Cortex of kidney (tissue), 1 donor: Measurements from ENCODE around the gene POLRMT.
"Not testable (repeated sequence)": the region's sequence is repeated elsewhere in the genome, so short reads cannot be mapped to it uniquely, and the experiment has no call there.

Source experiments
- DNase-seq: peaks from one replicate; lab custom pipeline; 2025; lab: John Stamatoyannopoulos, UW

The POLRMT gene

GRCh38 chr19:628168-628567, 5.2 kb downstream of the POLRMT start:
- no peak for DNase-seq

GRCh38 chr19:626566-626965, 6.8 kb downstream of the POLRMT start:
- DNase-seq = not testable (repeated sequence)

- no peak for DNase-seq
These were observed 8.1 kb downstream of the POLRMT start for GRCh38 chr19:625257-625656.

GRCh38 chr19:624433-625109, 8.8 kb downstream of the POLRMT start:
- DNase-seq = no peak

GRCh38 chr19:623974-624373, 9.4 kb downstream of the POLRMT start:
- no peak for DNase-seq

- DNase-seq = no peak
These were observed 10.0 kb downstream of the POLRMT start for GRCh38 chr19:623175-623916.

GRCh38 chr19:622666-623065, 10.7 kb downstream of the POLRMT start:
- DNase-seq = no peak

GRCh38 chr19:621819-622218, 11.5 kb downstream of the POLRMT start:
- DNase-seq = no peak

- not testable (repeated sequence) for DNase-seq
These were observed 12.1 kb downstream of the POLRMT start for GRCh38 chr19:621191-621590.

GRCh38 chr19:620166-620862, 13.0 kb downstream of the POLRMT start:
- no peak for DNase-seq

- no peak for DNase-seq
These were observed 13.9 kb downstream of the POLRMT start for GRCh38 chr19:619286-620002.

- no peak for DNase-seq
These were observed 14.6 kb downstream of the POLRMT start for GRCh38 chr19:618674-619285.

- no peak for DNase-seq
These were observed 15.1 kb downstream of the POLRMT start for GRCh38 chr19:618247-618619.

- DNase-seq = no peak
These were observed 15.6 kb downstream of the POLRMT start for GRCh38 chr19:617551-618246.

GRCh38 chr19:616747-617526, 16.4 kb downstream of the POLRMT start:
- DNase-seq = no peak

- DNase-seq = no peak
These were observed 17.2 kb downstream of the POLRMT start for GRCh38 chr19:616062-616700.

- no peak for DNase-seq
These were observed 17.7 kb downstream of the POLRMT start for GRCh38 chr19:615619-616018.

GRCh38 chr19:613732-614567, 19.4 kb downstream of the POLRMT start:
- no peak for DNase-seq

GRCh38 chr19:612941-613340, 20.4 kb downstream of the POLRMT start:
- no peak for DNase-seq
